Epithelial cell of prostate (primary cell): ENCODE measurements around the gene NKAIN2.

Source experiments
- DNase-seq: peaks from one replicate; pipeline ENCODE4 v3.0.0-alpha.2; 2011; ENCODE audit warnings: low read depth, low spot score
- H3K27ac ChIP-seq: fragments of 450-650 bp; 2 replicates; pipeline ENCODE4 v1.5.1; 2017; ENCODE audit warnings: mild to moderate bottlenecking

NKAIN2 gene

DNA sequence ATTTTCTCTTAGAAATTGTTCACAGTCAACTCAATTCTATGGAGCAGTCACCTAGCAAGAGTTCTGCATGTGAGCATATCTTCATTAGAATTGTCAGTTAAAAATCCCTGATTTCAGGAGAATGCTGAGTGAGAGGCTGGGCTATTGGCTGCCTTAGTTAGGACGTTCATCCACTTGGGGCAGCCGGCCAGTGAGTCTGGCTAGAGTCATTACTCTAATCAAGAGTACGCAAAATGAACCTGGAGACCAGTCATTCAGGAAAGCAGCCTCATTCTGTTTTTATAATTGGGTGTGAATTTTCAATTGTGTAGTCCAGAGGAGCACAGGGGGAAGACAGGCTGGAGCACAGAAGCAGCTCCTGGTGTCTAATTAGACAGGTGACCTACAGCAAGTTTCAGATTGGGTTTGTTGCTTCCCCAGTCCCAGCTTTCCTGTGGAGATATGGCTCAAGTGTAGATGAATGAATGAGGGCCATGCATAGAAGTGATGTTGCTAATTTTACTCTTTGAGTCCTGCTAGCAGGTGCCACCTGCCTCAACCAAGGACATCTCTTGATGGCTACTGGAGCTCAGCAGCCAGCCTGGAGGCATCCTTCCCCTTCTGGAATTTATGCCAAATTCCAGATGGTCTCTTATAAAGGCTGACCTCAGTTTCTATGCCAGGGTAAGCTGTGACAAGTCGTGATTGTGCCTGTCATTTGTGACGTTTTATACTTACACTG is 265.7 kb downstream of the NKAIN2 start:
- H3K27ac ChIP-seq: no peak overlapping the region
- no peak for DNase-seq

DNA sequence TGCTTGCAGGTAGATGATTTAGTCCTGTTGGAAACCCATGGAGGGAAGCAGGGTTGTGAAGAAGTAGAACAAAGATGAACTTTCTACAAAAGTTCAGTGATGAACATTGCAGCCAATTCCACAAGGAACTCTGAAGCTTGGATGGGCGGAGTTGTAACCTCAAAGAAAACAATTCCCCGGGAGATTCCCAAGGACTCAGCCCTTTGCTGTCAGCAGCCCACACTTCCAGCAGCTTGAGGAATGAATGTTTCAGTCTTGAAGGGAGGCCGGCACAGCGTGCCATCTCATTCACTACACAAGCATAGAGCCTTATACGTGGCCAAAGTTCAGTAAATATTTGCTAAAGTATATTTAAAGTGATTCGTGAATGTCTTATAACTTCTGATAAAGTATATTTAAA is 269.4 kb downstream of the NKAIN2 start:
- H3K27ac ChIP-seq: no peak overlapping the region
- no peak for DNase-seq

- DNase-seq: no peak
- H3K27ac ChIP-seq: no peak overlapping the region
Measured at GRCh38 chr6:124073820-124074587, 270.3 kb downstream of the NKAIN2 start.

- DNase-seq: no peak
- no peak overlapping the region for H3K27ac ChIP-seq
Measured at GRCh38 chr6:124074606-124075005, 270.9 kb downstream of the NKAIN2 start.

DNA sequence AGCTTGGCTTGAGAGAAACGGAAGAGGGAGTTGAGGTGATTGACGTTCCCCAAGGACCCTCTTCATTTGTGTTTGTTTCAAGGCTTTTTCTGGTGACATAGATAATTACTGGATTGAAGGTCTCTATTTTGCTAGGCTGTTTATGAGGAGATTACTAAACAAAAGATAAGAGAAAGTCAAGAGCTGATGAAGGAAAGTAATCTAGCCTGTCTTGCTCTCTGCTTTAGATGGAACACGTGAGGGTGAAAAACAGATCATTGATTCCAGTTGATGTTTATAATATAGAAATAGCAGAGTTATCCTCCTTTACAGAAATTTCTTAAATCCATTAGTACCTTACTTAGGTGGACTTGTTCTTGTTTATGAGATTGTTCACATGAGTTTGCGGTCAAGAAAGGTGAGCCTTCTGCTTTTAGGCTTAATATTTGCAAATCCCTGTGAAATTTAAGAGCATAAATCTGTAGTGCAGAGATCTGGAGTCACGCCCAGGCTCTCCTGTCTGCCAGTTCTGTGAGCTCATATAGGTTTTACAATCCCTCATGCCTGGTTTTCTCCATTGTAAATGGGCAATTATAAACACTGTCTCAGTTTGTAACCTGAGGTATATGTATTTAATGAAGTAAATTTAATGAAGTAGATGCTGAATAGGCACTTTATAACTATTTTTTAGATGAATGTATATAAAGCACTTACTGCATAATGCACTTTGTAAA is 272.8 kb downstream of the NKAIN2 start:
- no peak for DNase-seq
- H3K27ac ChIP-seq: no peak overlapping the region

GRCh38 chr6:124078169-124078568 is 274.5 kb downstream of the NKAIN2 start:
- H3K27ac ChIP-seq: no peak overlapping the region
- DNase-seq: no peak

- DNase-seq: no peak
- H3K27ac ChIP-seq: no peak overlapping the region
Measured at GRCh38 chr6:124080483-124080882, 276.8 kb downstream of the NKAIN2 start.

DNA sequence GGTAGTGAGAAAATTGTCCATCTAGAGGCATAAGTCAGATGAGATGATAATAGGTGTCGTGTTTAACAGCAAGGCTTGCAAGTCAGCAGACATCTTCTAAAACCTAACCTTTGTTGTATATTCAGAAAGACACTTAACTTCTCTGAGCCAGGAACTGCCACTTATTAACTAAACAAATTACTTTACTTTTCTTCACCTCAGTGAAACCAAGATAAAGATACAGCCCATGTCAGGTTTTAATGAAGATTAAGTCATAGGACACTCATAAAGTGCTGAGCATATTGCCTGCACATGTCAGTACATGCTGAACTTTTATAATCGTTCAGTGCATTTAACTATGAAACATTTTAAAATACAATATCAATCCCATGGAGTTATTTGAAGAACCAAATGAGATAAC is 286.8 kb downstream of the NKAIN2 start:
- DNase-seq: no peak

GRCh38 chr6:124099520-124099919 is 295.9 kb downstream of the NKAIN2 start:
- H3K27ac ChIP-seq: no peak overlapping the region
- no peak for DNase-seq

More for the DNA sequence above, 286.8 kb downstream of the NKAIN2 start:
- H3K27ac ChIP-seq: no peak overlapping the region

DNA sequence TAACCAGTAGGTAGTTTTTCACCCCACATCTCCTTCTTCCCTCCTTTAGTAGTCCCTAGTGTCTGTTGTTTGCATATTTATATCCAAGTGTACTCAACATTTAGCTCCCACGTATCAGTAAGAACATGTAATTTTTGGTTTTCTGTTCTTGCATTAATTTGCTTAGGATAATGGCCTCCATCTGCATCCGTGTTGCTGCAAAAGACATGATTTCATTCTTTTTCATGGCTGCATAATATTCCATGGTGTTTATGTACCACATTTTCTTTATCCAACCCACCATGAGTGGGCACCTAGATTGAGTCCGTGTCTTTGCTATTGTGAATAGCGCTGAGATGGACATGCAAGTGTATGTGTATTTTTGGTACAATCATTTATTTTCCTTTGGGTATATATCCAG is 306.8 kb downstream of the NKAIN2 start:
- no peak overlapping the region for H3K27ac ChIP-seq
- no peak for DNase-seq

- H3K27ac ChIP-seq: no peak overlapping the region
- no peak for DNase-seq
Measured at GRCh38 chr6:124119596-124119995, 315.9 kb downstream of the NKAIN2 start.

- no peak for DNase-seq
- no peak overlapping the region for H3K27ac ChIP-seq
Measured at GRCh38 chr6:124123617-124124209, 320.0 kb downstream of the NKAIN2 start.

DNA sequence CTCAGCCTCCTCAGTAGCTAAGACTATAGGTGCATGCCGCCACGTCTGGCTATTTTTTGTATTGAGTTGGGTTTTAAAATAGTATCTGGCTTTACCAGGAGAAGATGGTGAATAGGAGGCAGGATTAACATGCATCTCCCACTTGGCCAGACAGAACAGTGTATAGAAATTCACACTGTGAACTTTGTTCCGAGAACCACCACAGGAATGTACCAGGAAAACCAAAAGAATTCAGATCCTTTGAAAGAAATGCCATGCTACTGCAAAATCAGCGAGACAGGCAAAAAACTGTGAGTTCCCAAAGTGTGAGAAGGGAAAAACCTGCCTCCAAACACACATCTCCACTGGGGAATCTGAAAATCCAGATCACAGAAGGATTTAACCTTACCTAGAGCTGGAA is 327.6 kb downstream of the NKAIN2 start:
- no peak for DNase-seq
- no peak overlapping the region for H3K27ac ChIP-seq

GRCh38 chr6:124131779-124132178 is 328.1 kb downstream of the NKAIN2 start:
- H3K27ac ChIP-seq: no peak overlapping the region
- DNase-seq: no peak

DNA sequence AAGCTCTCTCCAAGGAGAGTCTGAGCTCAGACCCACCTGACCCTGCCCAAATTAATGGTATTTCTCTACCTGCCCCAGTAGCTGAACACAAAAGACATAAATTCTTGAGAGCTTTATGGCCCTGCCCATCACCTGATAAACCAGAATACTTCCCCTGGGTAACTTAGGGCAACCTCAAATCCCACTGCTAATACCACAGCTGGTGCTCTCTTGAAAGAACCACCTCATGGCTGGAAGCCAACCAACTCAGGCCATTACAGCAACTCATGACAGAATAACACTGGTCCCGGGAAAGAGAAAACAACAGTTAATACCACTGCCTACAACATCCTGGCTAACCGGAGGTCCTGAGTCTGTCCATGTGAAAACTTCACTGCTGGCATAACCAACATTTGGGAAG is 328.6 kb downstream of the NKAIN2 start:
- H3K27ac ChIP-seq: no peak overlapping the region
- no peak for DNase-seq

GRCh38 chr6:124142852-124143251 is 339.2 kb downstream of the NKAIN2 start:
- no peak for DNase-seq
- no peak overlapping the region for H3K27ac ChIP-seq

DNA sequence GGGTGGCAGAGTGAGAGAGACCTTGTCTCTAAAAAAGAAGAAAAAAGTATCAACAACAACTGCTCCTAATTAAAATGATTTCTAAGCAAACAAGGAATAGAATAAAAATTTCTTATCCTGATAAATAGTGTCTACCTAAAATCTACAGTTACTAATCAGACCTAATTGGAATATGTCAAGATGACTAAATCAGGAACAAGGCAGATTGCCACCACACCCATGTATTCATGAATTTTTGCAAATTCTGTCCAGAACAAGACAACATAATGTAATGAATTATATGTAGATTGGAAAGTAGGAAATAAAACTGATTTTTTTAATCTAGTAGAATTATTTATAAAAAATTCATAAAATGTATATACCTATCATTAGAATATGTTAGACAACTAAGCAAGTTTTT is 339.8 kb downstream of the NKAIN2 start:
- H3K27ac ChIP-seq: no peak overlapping the region
- no peak for DNase-seq

DNA sequence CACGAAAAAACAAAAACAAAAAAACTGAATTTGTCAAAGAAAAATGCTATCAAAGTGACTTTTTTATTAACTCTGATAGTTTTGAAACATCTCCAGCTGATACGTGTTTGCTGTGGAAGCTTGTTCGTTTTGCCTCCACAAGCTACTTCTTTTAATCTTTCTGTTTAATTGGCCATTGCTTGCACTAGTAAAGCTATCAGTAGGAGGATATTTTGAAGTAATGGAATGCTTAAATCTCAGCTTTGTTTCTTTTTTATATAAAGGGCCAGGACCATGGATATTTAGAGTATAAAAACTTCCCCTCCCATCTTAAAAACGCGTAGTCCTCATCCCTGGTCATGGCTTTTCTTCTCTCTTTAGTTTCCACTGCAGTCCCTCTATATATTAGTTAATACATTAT is 344.0 kb downstream of the NKAIN2 start:
- H3K27ac ChIP-seq: no peak overlapping the region
- no peak for DNase-seq

- no peak overlapping the region for H3K27ac ChIP-seq
- no peak for DNase-seq
Measured at GRCh38 chr6:124148236-124148957, 344.7 kb downstream of the NKAIN2 start.

GRCh38 chr6:124149646-124150045 is 346.0 kb downstream of the NKAIN2 start:
- H3K27ac ChIP-seq: no peak overlapping the region

More at GRCh38 chr6:124149646-124150045, 346.0 kb downstream of the NKAIN2 start:
- no peak for DNase-seq
